ENCODE results near the gene ZFR. TPM values are rescaled to one million over a fixed set of nuclear protein-coding genes. Genes with fewer than 3 reads are reported as not detected.
A peak's percentile ranks its signal among the peaks of the same experiment; 100 is the strongest.

Gene ZFR
- total and polyA plus RNA-seq, 8 donors = 15.7 to 33.4 (median 23.1) TPM

- peak in 3 of 4 donors; percentile 59 to 76 (median 63) for ATAC-seq
- Histone ChIP-seq H3K27ac (peak overlapping the region in 1 of 4 donors; percentile 3), H3K4me3 (no peak overlapping the region), H3K27me3 (no peaks in the 10 kb centered on the region), H3K9me3 (no peaks in the 10 kb centered on the region), H3K4me1 (no peaks in the 10 kb centered on the region), H3K36me3 (peaks cover 4 to 62% (median 19%) of the 10 kb centered on the region in 3 donors)
- TF ChIP-seq CTCF (IDR thresholded peaks at IDR 0.05) = no peak
- DNase-seq = no peak
- 89 to 90% methylated on average over 10 of the region's 10 CpGs for WGBS, 2 donors
- FAIRE-seq = no peak
- intact Hi-C loops (cut with DNase I) = no loop called here
These were observed 53.5 kb downstream of the ZFR start for GRCh38 chr5:32390819-32391591.

GRCh38 chr5:32388432-32389129, 56.0 kb downstream of the ZFR start:
- Histone ChIP-seq H3K36me3 (peaks cover 4 to 46% (median 16%) of the 10 kb centered on the region in 3 donors), H3K9me3 (no peaks in the 10 kb centered on the region), H3K4me3 (no peak overlapping the region), H3K27me3 (no peaks in the 10 kb centered on the region), H3K27ac (no peak overlapping the region), H3K4me1 (no peaks in the 10 kb centered on the region)
- no peak for DNase-seq
- no peak for FAIRE-seq
- TF ChIP-seq CTCF (IDR thresholded peaks at IDR 0.05) = no peak
- intact Hi-C loops (cut with DNase I) = no loop called here
- 68 to 71% methylated on average over 6 of the region's 6 CpGs for WGBS, 2 donors
- no peak for ATAC-seq

GRCh38 chr5:32387841-32388240, 56.7 kb downstream of the ZFR start:
- DNase-seq = no peak
- Histone ChIP-seq H3K4me3 (no peak overlapping the region), H3K27ac (no peak overlapping the region), H3K27me3 (no peaks in the 10 kb centered on the region), H3K4me1 (no peaks in the 10 kb centered on the region), H3K36me3 (peaks cover 4 to 43% (median 16%) of the 10 kb centered on the region in 3 donors), H3K9me3 (no peaks in the 10 kb centered on the region)
- TF ChIP-seq CTCF (IDR thresholded peaks at IDR 0.05) = no peak
- intact Hi-C loops (cut with DNase I) = no loop called here
- no peak for FAIRE-seq
- ATAC-seq = no peak

- Histone ChIP-seq H3K4me3 (no peak overlapping the region), H3K9me3 (no peaks in the 10 kb centered on the region), H3K36me3 (peaks cover 4 to 49% (median 16%) of the 10 kb centered on the region in 3 donors), H3K27ac (no peak overlapping the region), H3K27me3 (no peaks in the 10 kb centered on the region), H3K4me1 (no peaks in the 10 kb centered on the region)
- FAIRE-seq (no peak), DNase-seq (no peak), ATAC-seq (no peak)
- no peak for TF ChIP-seq CTCF (IDR thresholded peaks at IDR 0.05)
- intact Hi-C loops (cut with DNase I) = no loop called here
- 69 to 77% methylated on average over 3 of the region's 3 CpGs for WGBS, 2 donors
These were observed 57.3 kb downstream of the ZFR start for GRCh38 chr5:32387211-32387610.

GRCh38 chr5:32384621-32385020, 59.9 kb downstream of the ZFR start:
- DNase-seq = no peak
- peaks cover 0 to 47% (median 10%) of the 10 kb centered on the region in 3 donors for H3K36me3 ChIP-seq
- intact Hi-C loops (cut with DNase I) = no loop called here

More at GRCh38 chr5:32384621-32385020, 59.9 kb downstream of the ZFR start:
- FAIRE-seq = no peak
- no peak overlapping the region for H3K4me3 ChIP-seq
- no peak for TF ChIP-seq CTCF (IDR thresholded peaks at IDR 0.05)
- no peaks in the 10 kb centered on the region for H3K9me3 ChIP-seq
- H3K27me3 ChIP-seq = no peaks in the 10 kb centered on the region
- no peaks in the 10 kb centered on the region for H3K4me1 ChIP-seq
- no peak overlapping the region for H3K27ac ChIP-seq
- no peak for ATAC-seq
